IMR-90 (cell line): ENCODE results near the gene PARK7. TPM values are rescaled to one million over a fixed set of nuclear protein-coding genes. Genes with fewer than 3 reads are reported as not detected.

ENCODE experiments used
- ATAC-seq: fragments of 200-7000 bp; cut with Tn5 transposase; 2 replicates; pipeline ENCODE4 v1.9.1; 2020; ENCODE audit warnings: low read depth, mild to moderate bottlenecking, moderate library complexity
- BruUV-seq: library from RNA; stranded (reverse); fragments of 400-500 nt; replicated peaks from 2 replicates; lab custom pipeline; 2021; lab: Mats Ljungman, UMichigan
- CTCF ChIA-PET: fragments of 300-600 bp; formaldehyde crosslinking; extraction: SDS; loops from one replicate; lab custom pipeline; 2021; ENCODE audit warnings: antibody characterized with exemption; lab: Yijun Ruan, JAX
- POLR2A ChIA-PET: fragments of 300-600 bp; sonication (Branson Sonifier 250); formaldehyde crosslinking; loops from one replicate; lab custom pipeline; 2022; ENCODE audit warnings: antibody characterized with exemption; ENCODE audit not compliant: unreplicated experiment; lab: Charles Lee
- DNase-seq: peaks from one replicate; pipeline ENCODE4 v3.0.0; 2013
- H2AFZ ChIP-seq: replicated peaks from 2 replicates; pipeline ENCODE3; 2013; ENCODE audit warnings: low read length, mild to moderate bottlenecking; ENCODE audit not compliant: poor library complexity
- H2AK5ac ChIP-seq: 2 replicates; pipeline ENCODE4 v1.6.1; 2013; ENCODE audit warnings: low read depth, low read length, inconsistent platforms
- H2AK9ac ChIP-seq: replicated peaks from 2 replicates; pipeline ENCODE3; 2013; ENCODE audit warnings: mild to moderate bottlenecking, low read depth, low read length, moderate library complexity; ENCODE audit not compliant: poor library complexity
- H2BK120ac ChIP-seq: 2 replicates; pipeline ENCODE4 v1.6.1; 2013; ENCODE audit warnings: low read depth, low read length, inconsistent platforms
- H2BK15ac ChIP-seq: 3 replicates; pipeline ENCODE4 v1.6.1; 2013; ENCODE audit warnings: low read depth, low read length, inconsistent platforms
- H2BK20ac ChIP-seq: 2 replicates; pipeline ENCODE4 v1.6.1; 2013; ENCODE audit warnings: low read depth, mild to moderate bottlenecking, inconsistent platforms, low read length, moderate library complexity
- H2BK5ac ChIP-seq: 2 replicates; pipeline ENCODE4 v1.6.1; 2013; ENCODE audit warnings: mild to moderate bottlenecking, low read depth, low read length, inconsistent platforms; ENCODE audit not compliant: poor library complexity, severe bottlenecking
- H3K14ac ChIP-seq: replicated peaks from 2 replicates; pipeline ENCODE4 v1.6.1; 2013; ENCODE audit warnings: low read depth, low read length, inconsistent platforms
- H3K18ac ChIP-seq: 2 replicates; pipeline ENCODE4 v1.6.1; 2013; ENCODE audit warnings: low read depth, low read length, control low read depth
- H3K23ac ChIP-seq: 2 replicates; pipeline ENCODE4 v1.6.1; 2013; ENCODE audit warnings: low read depth, low read length, inconsistent platforms
- H3K27ac ChIP-seq: 2 replicates; pipeline ENCODE4 v1.5.1; 2013; ENCODE audit warnings: mild to moderate bottlenecking, control low read depth, low read length; ENCODE audit not compliant: insufficient read depth
- H3K27me3 ChIP-seq: 2 replicates; pipeline ENCODE4 v1.6.1; 2013; ENCODE audit warnings: low read length; ENCODE audit not compliant: control insufficient read depth, insufficient read depth
- H3K36me3 ChIP-seq: 2 replicates; pipeline ENCODE4 v1.6.1; 2013; ENCODE audit warnings: low read length, mixed read lengths; ENCODE audit not compliant: control insufficient read depth, insufficient read depth
- H3K4ac ChIP-seq: 2 replicates; pipeline ENCODE4 v1.6.1; 2013; ENCODE audit warnings: low read depth, low read length, inconsistent platforms
- H3K4me1 ChIP-seq: 2 replicates; pipeline ENCODE4 v1.6.1; 2013; ENCODE audit warnings: low read length, mixed read lengths; ENCODE audit not compliant: control insufficient read depth, insufficient read depth
- H3K4me2 ChIP-seq: 2 replicates; pipeline ENCODE4 v1.6.1; 2013; ENCODE audit warnings: low read depth, mild to moderate bottlenecking, control low read depth, low read length, moderate library complexity
- H3K4me3 ChIP-seq: 2 replicates; pipeline ENCODE4 v1.5.1; 2013; ENCODE audit warnings: low read depth, mild to moderate bottlenecking, control low read depth, low read length, moderate library complexity; ENCODE audit not compliant: insufficient read depth
- H3K56ac ChIP-seq: 2 replicates; pipeline ENCODE4 v1.6.1; 2013; ENCODE audit warnings: low read length, inconsistent platforms; ENCODE audit not compliant: insufficient read depth; ENCODE audit errors: extremely low read depth
- H3K79me1 ChIP-seq, 2 experiments: 2 replicates each; pipeline ENCODE4 v1.6.1; 2013; ENCODE audit warnings: low read length in 2 of 2, inconsistent platforms in 1 of 2, low read depth in 1 of 2
- H3K9ac ChIP-seq: 2 replicates; pipeline ENCODE4 v1.6.1; 2013; ENCODE audit warnings: low read depth, low read length, control low read depth
- H3K9me1 ChIP-seq: 2 replicates; pipeline ENCODE4 v1.6.1; 2013; ENCODE audit warnings: low read length, inconsistent platforms; ENCODE audit not compliant: insufficient read depth
- H3K9me3 ChIP-seq: 2 replicates; pipeline ENCODE4 v1.6.1; 2013; ENCODE audit warnings: low read length; ENCODE audit not compliant: control insufficient read depth, insufficient read depth
- H4K20me1 ChIP-seq: 2 replicates; pipeline ENCODE4 v1.6.1; 2013; ENCODE audit warnings: low read length, inconsistent platforms; ENCODE audit not compliant: insufficient read depth
- H4K5ac ChIP-seq: 2 replicates; pipeline ENCODE4 v1.6.1; 2013; ENCODE audit warnings: mild to moderate bottlenecking, low read depth, low read length, control low read depth
- H4K8ac ChIP-seq, 2 experiments: 2 replicates each; pipeline ENCODE4 v1.6.1; 2013; ENCODE audit warnings: low read depth in 2 of 2, low read length in 2 of 2, control low read depth in 1 of 2, inconsistent platforms in 1 of 2
- H4K91ac ChIP-seq: 2 replicates; pipeline ENCODE4 v1.6.1; 2013; ENCODE audit warnings: low read depth, low read length, inconsistent platforms; ENCODE audit not compliant: insufficient read depth
- FOS ChIP-seq: fragments of 150-350 bp; IDR thresholded peaks from 2 replicates; pipeline ENCODE4 v1.6.1; 2016; ENCODE audit warnings: low read depth, low read length
- POLR2A ChIP-seq: IDR thresholded peaks from 2 replicates; pipeline ENCODE4 v1.6.1; 2012; ENCODE audit warnings: mild to moderate bottlenecking, low read depth, low read length
- RAD21 ChIP-seq: IDR thresholded peaks from 2 replicates; pipeline ENCODE4 v1.6.1; 2012; ENCODE audit warnings: low read length, improper control_type of control experiment
- WGBS, 2 experiments: methylation state at CpG; one replicate each; pipeline versions ENCODE4 v1.1.5 to v1.1.7; 2013; ENCODE audit warnings: missing lambda C conversion rate in 2 of 2; ENCODE audit not compliant: insufficient read length in 1 of 2; ENCODE audit errors: extremely low coverage in 2 of 2; 5-methylcytosine and 5-hydroxymethylcytosine counted together
- dilution Hi-C: fragments of 300-500 bp; cut with HindIII; formaldehyde crosslinking; loops from one replicate; pipeline ENCODE4 v1.14.3; 2018; ENCODE audit warnings: low sequenced_read_pairs; ENCODE audit not compliant: unreplicated experiment
- in situ Hi-C: fragments of 300-500 bp; cut with MboI; formaldehyde crosslinking; loops from 3 replicates; pipeline ENCODE4 v1.14.3; 2019; ENCODE audit warnings: low sequenced_read_pairs, inconsistent platforms, mixed read lengths
- intact Hi-C: fragments of 100-400 bp; cut with micrococcal nuclease; formaldehyde crosslinking; loops from 2 replicates; pipeline ENCODE4 v1.10.0; 2022
- polyA plus RNA-seq, 3 experiments: library from polyadenylated mRNA; depleted of rRNA; stranded (reverse); fragments of >200 nt; gene quantifications; 2 replicates each; pipeline ENCODE4 v1.2.3, GENCODE V29; 2012; ENCODE audit warnings: low replicate concordance in 1 of 3
- total RNA-seq: library from RNA; depleted of rRNA; stranded (reverse); fragments of >200 nt; gene quantifications from 2 replicates; pipeline ENCODE4 v1.2.3, GENCODE V29; 2012

PARK7 gene
- total and polyA plus RNA-seq, 2 of the 4 experiments (the other 2 are of a cell fraction): 207 to 357 TPM

- Histone ChIP-seq H3K79me1 (peaks cover 35 to 75% of the 10 kb centered on the region in 2 experiments), H2BK5ac (no peak overlapping the region), H2BK15ac (no peak overlapping the region), H3K4ac (no peak overlapping the region), H3K9me3 (no peaks in the 10 kb centered on the region), H2AK5ac (no peak overlapping the region), H3K14ac (no peak overlapping the region), H3K23ac (no peak overlapping the region), H3K27ac (no peak overlapping the region), H2AFZ (no peak overlapping the region), H4K91ac (no peak overlapping the region), H2BK20ac (no peak overlapping the region), H3K56ac (no peak overlapping the region), H3K36me3 (peaks cover 46% of the 10 kb centered on the region), H2AK9ac (no peak overlapping the region), H3K9ac (no peak overlapping the region), H3K18ac (no peak overlapping the region), H2BK120ac (no peak overlapping the region), H4K8ac (no peak overlapping the region), H3K9me1 (no peaks in the 10 kb centered on the region; the same call in 1 of the 2 replicates), H4K20me1 (peaks cover 25% of the 10 kb centered on the region), H3K4me1 (no peaks in the 10 kb centered on the region), H3K4me3 (no peak overlapping the region), H3K4me2 (no peak overlapping the region), H4K5ac (no peak overlapping the region), H3K27me3 (no peaks in the 10 kb centered on the region)
- no peak for DNase-seq
- intact Hi-C loops (no loop called here), dilution Hi-C loops (no loop called here), in situ Hi-C loops (no loop called here)
- no peak for ATAC-seq
- POLR2A ChIA-PET: no interaction called here
- no TSS peak for BruUV-seq
- no CpG with 5 or more reads among the region's 1 CpG for WGBS, 2 experiments
- no peak for TF ChIP-seq FOS
- no peak for TF ChIP-seq RAD21
- no peak for TF ChIP-seq POLR2A
- CTCF ChIA-PET: no interaction called here
These were observed 5.7 kb downstream of the PARK7 start for GRCh38 chr1:7967196-7967595.
